ENCODE measurements around the gene HDAC6. TPM values are rescaled to one million over a fixed set of nuclear protein-coding genes. Genes with fewer than 3 reads are reported as not detected.
A peak's percentile ranks its signal among the peaks of the same experiment; 100 is the strongest.

The HDAC6 gene
- total and polyA plus RNA-seq, 2 donors (not counting 3 experiments of a cell fraction or from before 2014, with no cell fraction given): 43.7 to 58.4 TPM

DNA sequence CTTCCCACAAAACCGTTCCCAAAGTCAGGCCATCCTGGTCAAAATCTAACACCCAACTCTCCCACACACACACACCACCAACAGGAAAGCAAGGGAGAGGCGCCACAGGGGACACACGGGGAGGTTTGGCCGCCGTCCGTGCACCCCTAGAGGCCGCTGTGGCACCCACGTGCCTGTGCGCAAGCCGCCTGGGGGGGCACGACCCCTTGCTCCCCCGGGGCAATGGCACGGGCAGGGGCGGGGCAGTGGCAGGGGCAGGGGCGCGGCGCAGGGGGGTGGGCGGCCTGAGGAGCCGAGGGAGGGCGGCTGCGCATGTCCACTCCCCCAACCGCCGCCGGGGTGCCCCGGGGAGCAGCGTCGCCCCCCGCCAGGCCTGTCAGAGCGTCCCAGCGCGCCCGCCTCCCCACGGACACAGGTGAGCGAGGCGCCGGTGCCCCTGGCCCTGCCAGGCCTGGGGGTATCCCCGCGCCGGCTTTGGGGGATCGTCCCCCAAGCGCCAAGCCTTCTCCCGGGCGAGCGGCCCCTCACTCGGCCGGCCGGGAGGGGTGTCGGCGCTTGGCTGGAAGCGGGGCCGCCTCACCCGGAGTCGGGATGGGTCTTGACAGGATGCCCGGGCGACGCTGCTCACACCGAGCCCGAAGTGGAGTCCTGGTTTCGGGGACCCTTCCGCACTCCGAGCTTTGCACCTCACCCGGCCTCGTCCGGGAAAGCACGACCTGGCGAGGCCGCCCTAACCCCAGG, 24.4 kb downstream of the HDAC6 start, which contains the start of gene ERAS:
TSS of gene ERAS (plus strand) at position 379 of the 741 bp plus-strand sequence. CDS start 2,611 bp downstream, outside the sequence.
- H3K27me3 ChIP-seq (ENCODE audit: control insufficient read depth in 2 of 2, insufficient read depth in 2 of 2, low read length in 2 of 2): peaks cover 15 to 27% of the 10 kb centered on the region in 2 experiments
- no peak within 1 kb of the TSS for H3K4me3 ChIP-seq (replicated peaks in 1 of 3; ENCODE audit: insufficient read depth in 1 of 3, low read depth in 1 of 3, low read length in 3 of 3)
- FAIRE-seq (no peak), DNase-seq (ENCODE audit: low read depth, low spot score) (no peak)
- ChIA-PET CTCF (no interaction called here), POLR2A (no interaction called here)
- H4K20me1 ChIP-seq (replicated peaks; ENCODE audit: control insufficient read depth, extremely low read depth, insufficient read depth, low read length): no peaks in the 10 kb centered on the region
- H3K9me3 ChIP-seq (replicated peaks; ENCODE audit: control insufficient read depth, insufficient read depth, low read length): no peaks in the 10 kb centered on the region
- H3K4me1 ChIP-seq (ENCODE audit: control insufficient read depth, extremely low read depth, insufficient read depth, low read length): no peaks in the 10 kb centered on the region
- no peak within 1 kb of the TSS for H3K9ac ChIP-seq (replicated peaks; ENCODE audit: extremely low read depth, insufficient read depth, low read length)
- TF ChIP-seq GATA2 (IDR thresholded peaks at IDR 0.05; ENCODE audit: insufficient read depth, insufficient read length, low read depth, low read length): no peak
- TF ChIP-seq, protein P1, sequence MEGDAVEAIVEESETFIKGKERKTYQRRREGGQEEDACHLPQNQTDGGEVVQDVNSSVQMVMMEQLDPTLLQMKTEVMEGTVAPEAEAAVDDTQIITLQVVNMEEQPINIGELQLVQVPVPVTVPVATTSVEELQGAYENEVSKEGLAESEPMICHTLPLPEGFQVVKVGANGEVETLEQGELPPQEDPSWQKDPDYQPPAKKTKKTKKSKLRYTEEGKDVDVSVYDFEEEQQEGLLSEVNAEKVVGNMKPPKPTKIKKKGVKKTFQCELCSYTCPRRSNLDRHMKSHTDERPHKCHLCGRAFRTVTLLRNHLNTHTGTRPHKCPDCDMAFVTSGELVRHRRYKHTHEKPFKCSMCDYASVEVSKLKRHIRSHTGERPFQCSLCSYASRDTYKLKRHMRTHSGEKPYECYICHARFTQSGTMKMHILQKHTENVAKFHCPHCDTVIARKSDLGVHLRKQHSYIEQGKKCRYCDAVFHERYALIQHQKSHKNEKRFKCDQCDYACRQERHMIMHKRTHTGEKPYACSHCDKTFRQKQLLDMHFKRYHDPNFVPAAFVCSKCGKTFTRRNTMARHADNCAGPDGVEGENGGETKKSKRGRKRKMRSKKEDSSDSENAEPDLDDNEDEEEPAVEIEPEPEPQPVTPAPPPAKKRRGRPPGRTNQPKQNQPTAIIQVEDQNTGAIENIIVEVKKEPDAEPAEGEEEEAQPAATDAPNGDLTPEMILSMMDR (IDR thresholded peaks at IDR 0.05; ENCODE audit: extremely low read depth in 1 of 2, insufficient read depth in 1 of 2, low read depth in 1 of 2, low read length in 2 of 2): peak in 1 of 2 donors; percentile 8
- peaks cover 0 to 2% of the 10 kb centered on the region in 2 experiments for H3K36me3 ChIP-seq (ENCODE audit: control insufficient read depth in 2 of 2, extremely low read depth in 1 of 2, insufficient read depth in 2 of 2, low read length in 2 of 2)
- no peak within 1 kb of the TSS for H2AFZ ChIP-seq (ENCODE audit: low read depth, low read length)
- intact Hi-C loops (cut with micrococcal nuclease) (no loop called here), dilution Hi-C loops (cut with MboI; ENCODE audit: extremely low pct_ligation_motif_present, low sequenced_read_pairs) (no loop called here)
- H3K9me1 ChIP-seq (replicated peaks; ENCODE audit: control insufficient read depth, extremely low read depth, insufficient read depth, low read length): no peaks in the 10 kb centered on the region
- no peak within 1 kb of the TSS for H3K4me2 ChIP-seq (ENCODE audit: insufficient read depth, low read length)
- no TSS peak for BruUV-seq (replicated peaks)
- H3K79me2 ChIP-seq (ENCODE audit: control insufficient read depth, insufficient read depth, low read length): no peaks in the 10 kb centered on the region
- H3K27ac ChIP-seq (ENCODE audit: insufficient read depth, low read depth, low read length): no peak within 1 kb of the TSS

DNA sequence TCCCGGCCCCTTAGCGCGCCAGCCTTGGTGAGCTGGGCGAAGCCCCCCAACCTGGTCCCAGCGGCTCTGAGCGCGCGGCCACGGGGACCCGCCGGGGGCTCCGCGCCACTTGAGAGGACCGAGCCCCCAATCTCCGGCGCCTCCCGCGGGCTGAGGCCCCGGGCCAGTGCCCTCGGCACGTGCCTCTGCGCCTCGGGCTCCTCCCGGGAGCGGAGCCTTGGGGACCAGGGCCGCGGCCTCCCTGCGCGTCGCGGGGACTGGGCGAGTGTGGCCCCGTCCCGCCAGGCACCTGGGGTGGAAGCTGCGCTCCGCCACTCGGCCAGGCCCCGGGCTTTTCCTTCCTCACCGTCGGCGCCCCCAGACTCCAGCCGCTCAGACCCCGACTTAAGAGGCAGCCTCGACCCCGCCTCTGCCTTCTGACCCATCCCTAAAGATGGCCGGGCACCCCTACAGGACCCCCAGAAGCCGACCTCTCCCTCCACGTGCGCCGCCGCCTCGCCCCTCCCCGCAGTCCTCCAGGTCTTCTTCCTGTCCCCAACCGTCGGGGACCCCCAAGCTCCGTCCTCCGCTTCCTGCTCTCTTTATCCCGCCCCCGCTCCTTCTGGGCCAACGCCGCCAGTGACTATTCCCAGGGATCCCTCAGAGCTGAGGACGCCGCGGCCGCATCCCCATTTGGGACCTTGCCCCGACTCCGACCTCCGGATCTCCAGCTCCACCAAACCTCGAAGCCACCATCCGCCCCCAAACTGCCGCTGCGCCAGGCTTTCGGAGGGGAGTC, 25.2 kb downstream of the HDAC6 start:
- no peak overlapping the region for H3K4me2 ChIP-seq (ENCODE audit: insufficient read depth, low read length)
- no peaks in the 10 kb centered on the region for H3K4me1 ChIP-seq (ENCODE audit: control insufficient read depth, extremely low read depth, insufficient read depth, low read length)
- H3K4me3 ChIP-seq (replicated peaks in 1 of 3; ENCODE audit: insufficient read depth in 1 of 3, low read depth in 1 of 3, low read length in 3 of 3): no peak overlapping the region
- H3K27ac ChIP-seq (ENCODE audit: insufficient read depth, low read depth, low read length): no peak overlapping the region
- H2AFZ ChIP-seq (ENCODE audit: low read depth, low read length): no peak overlapping the region
- TF ChIP-seq MYC (IDR thresholded peaks at IDR 0.05; ENCODE audit: low read depth, low read length): no peak
- peak; percentile 91 for TF ChIP-seq EZH2 (IDR thresholded peaks at IDR 0.05; ENCODE audit: borderline replicate concordance, low read depth, low read length, severe bottlenecking)
- TF ChIP-seq, protein P2, sequence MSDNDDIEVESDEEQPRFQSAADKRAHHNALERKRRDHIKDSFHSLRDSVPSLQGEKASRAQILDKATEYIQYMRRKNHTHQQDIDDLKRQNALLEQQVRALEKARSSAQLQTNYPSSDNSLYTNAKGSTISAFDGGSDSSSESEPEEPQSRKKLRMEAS (IDR thresholded peaks at IDR 0.05; ENCODE audit: insufficient read depth, insufficient read length): no peak
- H3K9ac ChIP-seq (replicated peaks; ENCODE audit: extremely low read depth, insufficient read depth, low read length): no peak overlapping the region
- no peaks in the 10 kb centered on the region for H3K9me3 ChIP-seq (replicated peaks; ENCODE audit: control insufficient read depth, insufficient read depth, low read length)
- no peak for DNase-seq (ENCODE audit: low read depth, low spot score)
- peaks cover 0 to 2% of the 10 kb centered on the region in 2 experiments for H3K36me3 ChIP-seq (ENCODE audit: control insufficient read depth in 2 of 2, extremely low read depth in 1 of 2, insufficient read depth in 2 of 2, low read length in 2 of 2)
- peaks cover 18 to 35% of the 10 kb centered on the region in 2 experiments for H3K27me3 ChIP-seq (ENCODE audit: control insufficient read depth in 2 of 2, insufficient read depth in 2 of 2, low read length in 2 of 2)
- CTCF ChIA-PET: no interaction called here
- POLR2A ChIA-PET: no interaction called here
- dilution Hi-C loops (cut with MboI; ENCODE audit: extremely low pct_ligation_motif_present, low sequenced_read_pairs): no loop called here
- no peaks in the 10 kb centered on the region for H3K79me2 ChIP-seq (ENCODE audit: control insufficient read depth, insufficient read depth, low read length)
- no TSS peak for BruUV-seq (replicated peaks)
- H4K20me1 ChIP-seq (replicated peaks; ENCODE audit: control insufficient read depth, extremely low read depth, insufficient read depth, low read length): no peaks in the 10 kb centered on the region
- intact Hi-C loops (cut with micrococcal nuclease): no loop called here
- no peaks in the 10 kb centered on the region for H3K9me1 ChIP-seq (replicated peaks; ENCODE audit: control insufficient read depth, extremely low read depth, insufficient read depth, low read length)
- no peak for FAIRE-seq
